ENCODE measurements around the gene MASP2. TPM values are rescaled to one million over a fixed set of nuclear protein-coding genes. Genes with fewer than 3 reads are reported as not detected.
A peak's percentile ranks its signal among the peaks of the same experiment; 100 is the strongest.

Gene MASP2
- total and polyA plus RNA-seq, 2 of the 8 experiments (the other 6 are each of a cell fraction or from before 2014, with no cell fraction given), result 0.54 to 1.2 TPM

DNA sequence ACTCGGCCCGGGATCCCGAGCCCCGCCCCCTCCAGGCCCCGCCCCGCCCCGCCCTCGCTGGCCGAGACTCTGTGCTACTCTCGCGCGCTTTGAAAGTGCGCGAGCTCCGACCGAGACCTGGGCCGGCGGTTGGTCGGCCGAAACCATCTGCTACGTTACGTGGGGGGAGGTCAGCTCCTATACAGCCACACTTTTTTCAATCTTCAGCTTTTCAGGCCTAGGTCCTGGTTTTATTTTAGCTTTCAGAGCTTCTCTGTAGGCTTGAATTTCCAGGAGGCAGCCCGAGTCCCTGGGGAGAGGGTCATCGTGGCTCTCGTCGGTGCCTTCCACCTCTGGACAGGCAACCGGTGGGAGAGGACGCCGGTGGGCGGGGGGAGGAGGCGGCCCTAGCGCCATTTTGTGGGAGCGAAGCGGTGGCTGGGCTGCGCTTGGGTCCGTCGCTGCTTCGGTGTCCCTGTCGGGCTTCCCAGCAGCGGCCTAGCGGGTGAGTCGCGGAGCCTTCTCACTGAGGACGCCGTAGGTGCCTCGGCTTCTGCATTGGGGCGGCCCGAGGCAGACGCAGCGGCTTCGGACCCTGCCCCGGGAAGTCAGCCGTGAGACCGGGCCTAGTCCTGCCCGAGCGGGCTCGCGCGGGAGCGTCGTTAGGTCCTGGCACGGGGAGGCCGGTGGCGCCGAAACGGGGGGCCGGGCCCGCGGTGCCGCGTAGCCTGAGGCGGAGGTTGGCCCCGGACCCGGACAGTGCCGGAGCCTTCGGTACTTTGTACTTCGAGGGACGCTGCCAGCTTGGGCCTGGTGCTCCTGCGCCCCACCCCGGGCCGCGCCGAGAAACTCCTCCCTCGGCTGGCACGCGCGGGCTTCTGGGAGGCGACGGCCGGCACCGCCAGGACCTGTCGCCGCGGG lies 34.5 kb downstream of the MASP2 start, which contains the start of gene TARDBP (continued):
- TF ChIP-seq, protein P1, sequence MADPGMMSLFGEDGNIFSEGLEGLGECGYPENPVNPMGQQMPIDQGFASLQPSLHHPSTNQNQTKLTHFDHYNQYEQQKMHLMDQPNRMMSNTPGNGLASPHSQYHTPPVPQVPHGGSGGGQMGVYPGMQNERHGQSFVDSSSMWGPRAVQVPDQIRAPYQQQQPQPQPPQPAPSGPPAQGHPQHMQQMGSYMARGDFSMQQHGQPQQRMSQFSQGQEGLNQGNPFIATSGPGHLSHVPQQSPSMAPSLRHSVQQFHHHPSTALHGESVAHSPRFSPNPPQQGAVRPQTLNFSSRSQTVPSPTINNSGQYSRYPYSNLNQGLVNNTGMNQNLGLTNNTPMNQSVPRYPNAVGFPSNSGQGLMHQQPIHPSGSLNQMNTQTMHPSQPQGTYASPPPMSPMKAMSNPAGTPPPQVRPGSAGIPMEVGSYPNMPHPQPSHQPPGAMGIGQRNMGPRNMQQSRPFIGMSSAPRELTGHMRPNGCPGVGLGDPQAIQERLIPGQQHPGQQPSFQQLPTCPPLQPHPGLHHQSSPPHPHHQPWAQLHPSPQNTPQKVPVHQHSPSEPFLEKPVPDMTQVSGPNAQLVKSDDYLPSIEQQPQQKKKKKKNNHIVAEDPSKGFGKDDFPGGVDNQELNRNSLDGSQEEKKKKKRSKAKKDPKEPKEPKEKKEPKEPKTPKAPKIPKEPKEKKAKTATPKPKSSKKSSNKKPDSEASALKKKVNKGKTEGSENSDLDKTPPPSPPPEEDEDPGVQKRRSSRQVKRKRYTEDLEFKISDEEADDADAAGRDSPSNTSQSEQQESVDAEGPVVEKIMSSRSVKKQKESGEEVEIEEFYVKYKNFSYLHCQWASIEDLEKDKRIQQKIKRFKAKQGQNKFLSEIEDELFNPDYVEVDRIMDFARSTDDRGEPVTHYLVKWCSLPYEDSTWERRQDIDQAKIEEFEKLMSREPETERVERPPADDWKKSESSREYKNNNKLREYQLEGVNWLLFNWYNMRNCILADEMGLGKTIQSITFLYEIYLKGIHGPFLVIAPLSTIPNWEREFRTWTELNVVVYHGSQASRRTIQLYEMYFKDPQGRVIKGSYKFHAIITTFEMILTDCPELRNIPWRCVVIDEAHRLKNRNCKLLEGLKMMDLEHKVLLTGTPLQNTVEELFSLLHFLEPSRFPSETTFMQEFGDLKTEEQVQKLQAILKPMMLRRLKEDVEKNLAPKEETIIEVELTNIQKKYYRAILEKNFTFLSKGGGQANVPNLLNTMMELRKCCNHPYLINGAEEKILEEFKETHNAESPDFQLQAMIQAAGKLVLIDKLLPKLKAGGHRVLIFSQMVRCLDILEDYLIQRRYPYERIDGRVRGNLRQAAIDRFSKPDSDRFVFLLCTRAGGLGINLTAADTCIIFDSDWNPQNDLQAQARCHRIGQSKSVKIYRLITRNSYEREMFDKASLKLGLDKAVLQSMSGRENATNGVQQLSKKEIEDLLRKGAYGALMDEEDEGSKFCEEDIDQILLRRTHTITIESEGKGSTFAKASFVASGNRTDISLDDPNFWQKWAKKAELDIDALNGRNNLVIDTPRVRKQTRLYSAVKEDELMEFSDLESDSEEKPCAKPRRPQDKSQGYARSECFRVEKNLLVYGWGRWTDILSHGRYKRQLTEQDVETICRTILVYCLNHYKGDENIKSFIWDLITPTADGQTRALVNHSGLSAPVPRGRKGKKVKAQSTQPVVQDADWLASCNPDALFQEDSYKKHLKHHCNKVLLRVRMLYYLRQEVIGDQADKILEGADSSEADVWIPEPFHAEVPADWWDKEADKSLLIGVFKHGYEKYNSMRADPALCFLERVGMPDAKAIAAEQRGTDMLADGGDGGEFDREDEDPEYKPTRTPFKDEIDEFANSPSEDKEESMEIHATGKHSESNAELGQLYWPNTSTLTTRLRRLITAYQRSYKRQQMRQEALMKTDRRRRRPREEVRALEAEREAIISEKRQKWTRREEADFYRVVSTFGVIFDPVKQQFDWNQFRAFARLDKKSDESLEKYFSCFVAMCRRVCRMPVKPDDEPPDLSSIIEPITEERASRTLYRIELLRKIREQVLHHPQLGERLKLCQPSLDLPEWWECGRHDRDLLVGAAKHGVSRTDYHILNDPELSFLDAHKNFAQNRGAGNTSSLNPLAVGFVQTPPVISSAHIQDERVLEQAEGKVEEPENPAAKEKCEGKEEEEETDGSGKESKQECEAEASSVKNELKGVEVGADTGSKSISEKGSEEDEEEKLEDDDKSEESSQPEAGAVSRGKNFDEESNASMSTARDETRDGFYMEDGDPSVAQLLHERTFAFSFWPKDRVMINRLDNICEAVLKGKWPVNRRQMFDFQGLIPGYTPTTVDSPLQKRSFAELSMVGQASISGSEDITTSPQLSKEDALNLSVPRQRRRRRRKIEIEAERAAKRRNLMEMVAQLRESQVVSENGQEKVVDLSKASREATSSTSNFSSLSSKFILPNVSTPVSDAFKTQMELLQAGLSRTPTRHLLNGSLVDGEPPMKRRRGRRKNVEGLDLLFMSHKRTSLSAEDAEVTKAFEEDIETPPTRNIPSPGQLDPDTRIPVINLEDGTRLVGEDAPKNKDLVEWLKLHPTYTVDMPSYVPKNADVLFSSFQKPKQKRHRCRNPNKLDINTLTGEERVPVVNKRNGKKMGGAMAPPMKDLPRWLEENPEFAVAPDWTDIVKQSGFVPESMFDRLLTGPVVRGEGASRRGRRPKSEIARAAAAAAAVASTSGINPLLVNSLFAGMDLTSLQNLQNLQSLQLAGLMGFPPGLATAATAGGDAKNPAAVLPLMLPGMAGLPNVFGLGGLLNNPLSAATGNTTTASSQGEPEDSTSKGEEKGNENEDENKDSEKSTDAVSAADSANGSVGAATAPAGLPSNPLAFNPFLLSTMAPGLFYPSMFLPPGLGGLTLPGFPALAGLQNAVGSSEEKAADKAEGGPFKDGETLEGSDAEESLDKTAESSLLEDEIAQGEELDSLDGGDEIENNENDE (IDR thresholded peaks at IDR 0.05; ENCODE audit: insufficient replicate concordance, low read length), result no peak
- TF ChIP-seq NANOG (IDR thresholded peaks at IDR 0.05; ENCODE audit: insufficient read depth, low read depth, low read length, poor library complexity, severe bottlenecking), result no peak
- peak; percentile 90 for TF ChIP-seq TAF7 (optimal IDR thresholded peaks at IDR 0.05; ENCODE audit: borderline replicate concordance, low read depth, low read length)
- no peak for TF ChIP-seq CEBPB (IDR thresholded peaks at IDR 0.05; ENCODE audit: low read depth, low read length)
- TF ChIP-seq SAP30 (IDR thresholded peaks at IDR 0.05; ENCODE audit: insufficient read depth, insufficient replicate concordance, low read length), result no peak
- TF ChIP-seq TAF1 (IDR thresholded peaks at IDR 0.05; ENCODE audit: low read depth, low read length), result peak; percentile 97
- peak; percentile 99 for TF ChIP-seq JUND (IDR thresholded peaks at IDR 0.05; ENCODE audit: low read length)
- TF ChIP-seq CREB1 (IDR thresholded peaks at IDR 0.05), result peak; percentile 62; the same call in 1 of the 2 replicates
- TF ChIP-seq HDAC2 (IDR thresholded peaks at IDR 0.05; ENCODE audit: borderline replicate concordance in 1 of 2, low read depth in 2 of 2, low read length in 2 of 2), result peak in 1 of 2 experiments; percentile 39; a peak in 1 of 4 replicates
